ENCODE data around the gene B3GALT6.
"Not testable (repeated sequence)": the region's sequence is repeated elsewhere in the genome, so short reads cannot be mapped to it uniquely, and the experiment has no call there.

B3GALT6 gene

DNA sequence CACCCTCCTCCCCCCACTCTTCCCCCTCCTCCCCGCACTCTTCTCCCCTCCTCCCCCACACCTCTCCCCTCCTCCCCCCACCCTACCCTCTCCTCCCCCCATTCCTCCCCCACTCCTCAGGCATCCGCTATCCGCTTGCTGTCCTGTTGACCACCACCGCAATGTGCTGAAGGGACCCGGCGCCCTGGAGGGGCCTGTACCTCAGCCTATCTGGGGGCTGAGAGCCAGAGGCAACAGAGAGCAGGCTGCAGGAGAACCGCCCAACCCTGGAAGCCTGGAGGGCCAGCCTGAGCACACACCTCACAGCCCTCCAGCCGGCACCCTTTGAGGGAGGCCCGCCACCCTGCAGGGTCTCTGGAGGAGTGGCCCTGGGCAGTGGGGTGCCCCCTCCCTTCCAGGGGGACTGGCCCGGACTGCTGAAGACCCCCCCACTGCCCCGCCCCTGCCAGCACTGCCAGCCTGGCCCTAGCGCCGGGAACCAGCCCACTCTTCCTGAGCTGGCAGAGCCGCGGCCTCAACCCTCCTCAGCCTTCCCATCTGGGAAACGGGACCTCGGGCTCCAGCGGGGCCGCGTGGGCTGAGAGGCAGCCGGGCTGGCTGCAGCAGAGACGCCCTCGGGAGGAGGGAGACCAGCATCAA lies 13.3 kb downstream of the B3GALT6 start:
- Histone ChIP-seq H3K9ac (ENCODE audit: low read depth in 1 of 2, low read length in 2 of 2) (no peak overlapping the region), H3K9me3 (ENCODE audit: control insufficient read depth in 2 of 2, low read length in 2 of 2) (no peaks in the 10 kb centered on the region), H3K4me3 (ENCODE audit: low read length in 2 of 2) (no peak overlapping the region), H3K36me3 (ENCODE audit: control insufficient read depth in 2 of 2, insufficient read depth in 2 of 2, low read length in 2 of 2) (no peaks in the 10 kb centered on the region), H3K27me3 (ENCODE audit: control insufficient read depth in 2 of 2, insufficient read depth in 2 of 2, low read length in 2 of 2) (peaks cover 11 to 24% of the 10 kb centered on the region in 2 donors), H3K4me1 (ENCODE audit: control insufficient read depth in 2 of 2, insufficient read depth in 2 of 2, low read length in 2 of 2) (peaks cover 0 to 6% of the 10 kb centered on the region in 2 donors), H3K27ac (ENCODE audit: low read depth in 2 of 2, low read length in 2 of 2) (no peak overlapping the region)

GRCh38 chr1:1245817-1246576 lies 14.0 kb downstream of the B3GALT6 start:
- Histone ChIP-seq H3K4me1 (ENCODE audit: control insufficient read depth in 2 of 2, insufficient read depth in 2 of 2, low read length in 2 of 2) (peaks cover 0 to 6% of the 10 kb centered on the region in 2 donors), H3K27ac (ENCODE audit: low read depth in 2 of 2, low read length in 2 of 2) (no peak overlapping the region), H3K9me3 (ENCODE audit: control insufficient read depth in 2 of 2, low read length in 2 of 2) (no peaks in the 10 kb centered on the region), H3K36me3 (ENCODE audit: control insufficient read depth in 2 of 2, insufficient read depth in 2 of 2, low read length in 2 of 2) (no peaks in the 10 kb centered on the region), H3K4me3 (ENCODE audit: low read length in 2 of 2) (no peak overlapping the region), H3K9ac (ENCODE audit: low read depth in 1 of 2, low read length in 2 of 2) (no peak overlapping the region), H3K27me3 (ENCODE audit: control insufficient read depth in 2 of 2, insufficient read depth in 2 of 2, low read length in 2 of 2) (peaks cover 11 to 23% of the 10 kb centered on the region in 2 donors)

GRCh38 chr1:1246577-1247340 lies 14.7 kb downstream of the B3GALT6 start, which contains the start of gene C1QTNF12:
Gene C1QTNF12, minus strand, starts transcription at chr1:1246722. Its CDS starts 32 bp downstream, at chr1:1246690.
- Histone ChIP-seq H3K27ac (ENCODE audit: low read depth in 2 of 2, low read length in 2 of 2) (no peak within 1 kb of the TSS), H3K4me1 (ENCODE audit: control insufficient read depth in 2 of 2, insufficient read depth in 2 of 2, low read length in 2 of 2) (peaks cover 0 to 6% of the 10 kb centered on the region in 2 donors), H3K36me3 (ENCODE audit: control insufficient read depth in 2 of 2, insufficient read depth in 2 of 2, low read length in 2 of 2) (no peaks in the 10 kb centered on the region), H3K9ac (ENCODE audit: low read depth in 1 of 2, low read length in 2 of 2) (no peak within 1 kb of the TSS), H3K27me3 (ENCODE audit: control insufficient read depth in 2 of 2, insufficient read depth in 2 of 2, low read length in 2 of 2) (peaks cover 11 to 17% of the 10 kb centered on the region in 2 donors), H3K9me3 (ENCODE audit: control insufficient read depth in 2 of 2, low read length in 2 of 2) (no peaks in the 10 kb centered on the region), H3K4me3 (ENCODE audit: low read length in 2 of 2) (no peak within 1 kb of the TSS)

DNA sequence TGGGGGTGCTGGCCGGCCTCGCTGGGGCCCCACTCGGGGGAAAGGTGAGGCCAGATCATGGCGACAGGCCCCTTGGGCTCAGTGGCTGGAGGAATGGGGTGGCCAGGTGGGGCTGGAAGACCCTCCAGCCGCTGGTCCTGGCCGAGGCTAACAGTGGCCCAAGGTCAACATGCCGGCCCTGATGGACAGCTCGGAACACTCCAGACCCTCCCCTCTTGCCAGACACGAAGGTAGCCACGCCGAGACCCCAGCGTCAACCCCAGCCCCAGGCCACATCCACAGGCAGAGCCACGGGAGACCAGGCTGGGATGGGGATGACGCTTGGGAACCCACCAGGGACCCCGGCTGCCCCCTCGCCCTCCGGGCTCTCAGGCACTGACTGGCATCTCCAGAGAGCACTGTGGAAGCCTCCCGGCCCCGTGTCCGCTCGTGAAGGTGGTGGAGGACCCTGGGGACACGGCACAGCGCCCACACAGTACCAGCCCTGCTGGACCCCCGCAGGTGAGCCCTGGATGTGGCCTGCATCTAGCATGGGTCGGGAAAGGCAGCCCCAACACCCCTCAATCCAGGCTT lies 15.4 kb downstream of the B3GALT6 start:
- H3K27me3 ChIP-seq (ENCODE audit: control insufficient read depth in 2 of 2, insufficient read depth in 2 of 2, low read length in 2 of 2), result peaks cover 11 to 17% of the 10 kb centered on the region in 2 donors
- H3K36me3 ChIP-seq (ENCODE audit: control insufficient read depth in 2 of 2, insufficient read depth in 2 of 2, low read length in 2 of 2), result peaks cover 0 to under 1% of the 10 kb centered on the region in 2 donors
- no peak overlapping the region for H3K9ac ChIP-seq (ENCODE audit: low read depth in 1 of 2, low read length in 2 of 2)
- no peak overlapping the region for H3K4me3 ChIP-seq (ENCODE audit: low read length in 2 of 2)
- no peaks in the 10 kb centered on the region for H3K9me3 ChIP-seq (ENCODE audit: control insufficient read depth in 2 of 2, low read length in 2 of 2)
- H3K27ac ChIP-seq (ENCODE audit: low read depth in 2 of 2, low read length in 2 of 2), result no peak overlapping the region
- peaks cover 0 to 6% of the 10 kb centered on the region in 2 donors for H3K4me1 ChIP-seq (ENCODE audit: control insufficient read depth in 2 of 2, insufficient read depth in 2 of 2, low read length in 2 of 2)

- H3K4me1 ChIP-seq (ENCODE audit: control insufficient read depth in 2 of 2, insufficient read depth in 2 of 2, low read length in 2 of 2); H3K36me3 ChIP-seq (ENCODE audit: control insufficient read depth in 2 of 2, insufficient read depth in 2 of 2, low read length in 2 of 2); H3K4me3 ChIP-seq (ENCODE audit: low read length in 2 of 2); H3K27ac ChIP-seq (ENCODE audit: low read depth in 2 of 2, low read length in 2 of 2); H3K9me3 ChIP-seq (ENCODE audit: control insufficient read depth in 2 of 2, low read length in 2 of 2); H3K9ac ChIP-seq (ENCODE audit: low read depth in 1 of 2, low read length in 2 of 2): not testable (repeated sequence)
- peaks cover 11 to 17% of the 10 kb centered on the region in 2 donors for H3K27me3 ChIP-seq (ENCODE audit: control insufficient read depth in 2 of 2, insufficient read depth in 2 of 2, low read length in 2 of 2)
Measured at GRCh38 chr1:1248009-1248913, 16.2 kb downstream of the B3GALT6 start.

DNA sequence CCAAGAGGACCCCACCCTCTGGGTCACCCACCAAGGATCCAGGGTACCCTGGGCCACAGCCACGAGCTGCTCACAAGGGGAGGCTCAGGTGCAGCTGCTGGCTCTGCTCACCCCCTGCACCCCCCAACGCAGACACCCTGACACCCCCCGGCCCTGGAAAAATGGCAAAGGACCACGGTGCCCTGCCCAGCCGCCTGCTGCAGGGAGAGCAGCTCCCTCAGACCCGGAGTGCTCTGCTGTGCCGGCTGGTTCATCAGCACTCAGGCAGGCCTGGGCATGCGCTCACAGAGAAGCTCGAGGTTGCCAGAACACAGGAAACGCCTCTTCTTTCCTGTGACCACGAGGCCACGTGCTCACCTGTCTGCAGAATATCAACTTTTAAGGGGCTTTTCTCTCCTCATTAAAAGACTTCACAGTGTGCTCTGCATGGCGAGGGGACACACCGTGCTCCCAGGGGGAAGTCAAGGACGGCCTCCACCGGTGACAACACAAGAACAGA lies 18.8 kb downstream of the B3GALT6 start:
- Histone ChIP-seq H3K27ac (ENCODE audit: low read depth in 2 of 2, low read length in 2 of 2) (peak overlapping the region in 1 of 2 donors; percentile 38), H3K36me3 (ENCODE audit: control insufficient read depth in 2 of 2, insufficient read depth in 2 of 2, low read length in 2 of 2) (peaks cover 7 to 23% of the 10 kb centered on the region in 2 donors), H3K27me3 (ENCODE audit: control insufficient read depth in 2 of 2, insufficient read depth in 2 of 2, low read length in 2 of 2) (peaks cover 11% of the 10 kb centered on the region in 2 donors), H3K9ac (ENCODE audit: low read depth in 1 of 2, low read length in 2 of 2) (no peak overlapping the region), H3K4me1 (ENCODE audit: control insufficient read depth in 2 of 2, insufficient read depth in 2 of 2, low read length in 2 of 2) (no peaks in the 10 kb centered on the region), H3K9me3 (ENCODE audit: control insufficient read depth in 2 of 2, low read length in 2 of 2) (no peaks in the 10 kb centered on the region), H3K4me3 (ENCODE audit: low read length in 2 of 2) (no peak overlapping the region)

GRCh38 chr1:1253314-1253713 lies 21.3 kb downstream of the B3GALT6 start:
- Histone ChIP-seq H3K36me3 (ENCODE audit: control insufficient read depth in 2 of 2, insufficient read depth in 2 of 2, low read length in 2 of 2) (peaks cover 7 to 30% of the 10 kb centered on the region in 2 donors), H3K4me1 (ENCODE audit: control insufficient read depth in 2 of 2, insufficient read depth in 2 of 2, low read length in 2 of 2) (no peaks in the 10 kb centered on the region), H3K27ac (ENCODE audit: low read depth in 2 of 2, low read length in 2 of 2) (no peak overlapping the region), H3K4me3 (ENCODE audit: low read length in 2 of 2) (no peak overlapping the region), H3K27me3 (ENCODE audit: control insufficient read depth in 2 of 2, insufficient read depth in 2 of 2, low read length in 2 of 2) (no peaks in the 10 kb centered on the region), H3K9ac (ENCODE audit: low read depth in 1 of 2, low read length in 2 of 2) (no peak overlapping the region), H3K9me3 (ENCODE audit: control insufficient read depth in 2 of 2, low read length in 2 of 2) (no peaks in the 10 kb centered on the region)

- Histone ChIP-seq H3K4me3 (ENCODE audit: low read length in 2 of 2) (no peak overlapping the region), H3K36me3 (ENCODE audit: control insufficient read depth in 2 of 2, insufficient read depth in 2 of 2, low read length in 2 of 2) (peaks cover 11 to 37% of the 10 kb centered on the region in 2 donors), H3K4me1 (ENCODE audit: control insufficient read depth in 2 of 2, insufficient read depth in 2 of 2, low read length in 2 of 2) (no peaks in the 10 kb centered on the region), H3K9ac (ENCODE audit: low read depth in 1 of 2, low read length in 2 of 2) (no peak overlapping the region), H3K27me3 (ENCODE audit: control insufficient read depth in 2 of 2, insufficient read depth in 2 of 2, low read length in 2 of 2) (no peaks in the 10 kb centered on the region), H3K27ac (ENCODE audit: low read depth in 2 of 2, low read length in 2 of 2) (no peak overlapping the region), H3K9me3 (ENCODE audit: control insufficient read depth in 2 of 2, low read length in 2 of 2) (no peaks in the 10 kb centered on the region)
Measured at GRCh38 chr1:1253972-1254666, 22.1 kb downstream of the B3GALT6 start.

DNA sequence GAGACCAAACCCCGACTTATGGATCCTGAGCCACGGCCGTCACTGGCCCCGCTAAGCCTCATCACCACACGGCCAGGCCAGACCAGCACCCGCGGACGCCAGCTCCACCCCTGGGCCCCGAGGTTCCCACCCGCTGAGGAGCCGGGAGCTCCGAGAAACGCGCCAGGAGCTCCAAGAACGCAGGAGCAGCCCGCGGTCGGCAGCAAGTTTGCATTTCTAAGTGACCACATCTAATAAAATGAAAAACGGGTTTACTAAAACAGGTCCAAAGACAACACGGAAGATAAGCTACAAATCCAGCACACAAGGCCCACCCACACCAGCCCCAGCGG lies 22.6 kb downstream of the B3GALT6 start:
- Histone ChIP-seq H3K27me3 (ENCODE audit: control insufficient read depth in 2 of 2, insufficient read depth in 2 of 2, low read length in 2 of 2) (no peaks in the 10 kb centered on the region), H3K27ac (ENCODE audit: low read depth in 2 of 2, low read length in 2 of 2) (no peak overlapping the region), H3K4me1 (ENCODE audit: control insufficient read depth in 2 of 2, insufficient read depth in 2 of 2, low read length in 2 of 2) (no peaks in the 10 kb centered on the region), H3K36me3 (ENCODE audit: control insufficient read depth in 2 of 2, insufficient read depth in 2 of 2, low read length in 2 of 2) (peaks cover 13 to 40% of the 10 kb centered on the region in 2 donors), H3K4me3 (ENCODE audit: low read length in 2 of 2) (no peak overlapping the region), H3K9me3 (ENCODE audit: control insufficient read depth in 2 of 2, low read length in 2 of 2) (no peaks in the 10 kb centered on the region), H3K9ac (ENCODE audit: low read depth in 1 of 2, low read length in 2 of 2) (no peak overlapping the region)

Data from mucosa of rectum (tissue), 2 donors.